Neutrophil (primary cell): ENCODE measurements around the gene ETNPPL.

Experiments
- H3K27ac ChIP-seq: fragments of 200-600 bp; sonication (generic); 2 replicates; pipeline ENCODE4 v1.5.1; 2016; ENCODE audit warnings: mild to moderate bottlenecking, moderate library complexity
- H3K27me3 ChIP-seq: fragments of 200-600 bp; sonication (generic); 2 replicates; pipeline ENCODE4 v1.6.0; 2016; ENCODE audit warnings: mild to moderate bottlenecking
- H3K36me3 ChIP-seq: fragments of 200-600 bp; sonication (generic); 2 replicates; pipeline ENCODE4 v1.5.1; 2017
- H3K4me1 ChIP-seq, 2 experiments: fragments of 200-600 bp in 1 of 2; sonication (generic) in 1 of 2; 1 replicate in 1 of 2; 2 replicates in 1 of 2; pipeline versions ENCODE4 v1.5.1 to v1.6.1; 2013 to 2016; ENCODE audit warnings: low read depth in 1 of 2, low read length in 1 of 2, mild to moderate bottlenecking in 1 of 2, moderate library complexity in 1 of 2; ENCODE audit not compliant: control insufficient read depth in 1 of 2, insufficient read depth in 1 of 2
- H3K4me3 ChIP-seq, 2 experiments: fragments of 200-600 bp in 1 of 2; sonication (generic) in 1 of 2; 1 replicate in 1 of 2; 2 replicates in 1 of 2; pipeline ENCODE4 v1.5.1; 2013 to 2016; ENCODE audit warnings: low read depth in 1 of 2, low read length in 1 of 2, mild to moderate bottlenecking in 1 of 2, moderate library complexity in 1 of 2
- H3K9me3 ChIP-seq: fragments of 200-600 bp; sonication (generic); 2 replicates; pipeline ENCODE4 v1.5.1; 2016
- CTCF ChIP-seq: fragments of 200-600 bp; sonication (generic); IDR thresholded peaks from 2 replicates; pipeline ENCODE4 v1.5.1; 2016; ENCODE audit warnings: antibody characterized with exemption

The ETNPPL gene

DNA sequence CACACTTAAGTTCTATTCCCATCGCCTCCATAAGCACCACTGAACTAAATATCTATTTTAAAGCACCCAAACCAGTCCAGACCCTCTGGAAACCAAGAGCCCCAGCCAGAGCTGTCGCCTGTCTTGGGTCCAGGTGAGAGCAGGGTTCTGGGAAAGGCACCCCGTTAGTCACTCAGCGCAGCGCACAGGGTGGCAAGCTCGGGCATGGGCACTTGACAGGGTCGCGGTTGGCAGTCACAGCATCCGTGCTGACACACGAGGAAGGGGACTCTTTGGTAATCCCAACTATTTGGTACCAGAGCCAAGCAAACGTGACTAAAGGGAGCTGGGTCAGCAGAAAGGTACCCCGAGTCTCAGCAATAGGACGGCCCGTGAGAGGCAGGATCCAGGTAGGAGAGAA, 24.3 kb upstream of the ETNPPL start:
- Histone ChIP-seq H3K9me3 (no peaks in the 10 kb centered on the region), H3K27me3 (no peaks in the 10 kb centered on the region), H3K4me3 (no peak overlapping the region), H3K36me3 (no peaks in the 10 kb centered on the region), H3K27ac (no peak overlapping the region), H3K4me1 (no peaks in the 10 kb centered on the region)
- TF ChIP-seq CTCF, result no peak

GRCh38 chr4:108786351-108786750, 23.5 kb upstream of the ETNPPL start:
- Histone ChIP-seq H3K27me3 (no peaks in the 10 kb centered on the region), H3K4me3 (no peak overlapping the region), H3K36me3 (no peaks in the 10 kb centered on the region), H3K4me1 (no peaks in the 10 kb centered on the region), H3K27ac (no peak overlapping the region), H3K9me3 (no peaks in the 10 kb centered on the region)
- TF ChIP-seq CTCF, result no peak

- Histone ChIP-seq H3K27ac (no peak overlapping the region), H3K27me3 (no peaks in the 10 kb centered on the region), H3K4me3 (no peak overlapping the region), H3K36me3 (no peaks in the 10 kb centered on the region), H3K9me3 (no peaks in the 10 kb centered on the region), H3K4me1 (no peaks in the 10 kb centered on the region)
- no peak for TF ChIP-seq CTCF
Measured at GRCh38 chr4:108783665-108784463, 21.0 kb upstream of the ETNPPL start.

DNA sequence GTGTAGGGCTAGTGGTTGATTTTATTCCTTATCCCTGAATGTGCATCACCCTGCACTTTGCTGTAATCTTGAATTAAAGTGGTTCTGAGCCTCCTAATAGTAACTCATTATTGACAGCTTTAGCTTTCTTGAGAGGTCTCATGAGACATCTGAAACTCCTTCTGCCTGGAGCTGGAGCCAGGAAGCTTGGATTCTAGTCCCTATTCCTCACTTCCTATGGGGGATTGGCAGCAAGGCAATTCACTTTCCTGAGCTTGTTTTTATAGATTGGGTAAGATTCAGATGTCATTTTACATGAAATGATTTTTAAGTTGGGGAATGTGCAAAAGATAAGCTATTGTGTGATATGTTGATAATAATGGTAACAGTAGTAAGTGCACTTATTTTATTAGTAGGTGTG, 17.1 kb upstream of the ETNPPL start:
- Histone ChIP-seq H3K4me3 (no peak overlapping the region), H3K27me3 (peaks cover 19% of the 10 kb centered on the region)

DNA sequence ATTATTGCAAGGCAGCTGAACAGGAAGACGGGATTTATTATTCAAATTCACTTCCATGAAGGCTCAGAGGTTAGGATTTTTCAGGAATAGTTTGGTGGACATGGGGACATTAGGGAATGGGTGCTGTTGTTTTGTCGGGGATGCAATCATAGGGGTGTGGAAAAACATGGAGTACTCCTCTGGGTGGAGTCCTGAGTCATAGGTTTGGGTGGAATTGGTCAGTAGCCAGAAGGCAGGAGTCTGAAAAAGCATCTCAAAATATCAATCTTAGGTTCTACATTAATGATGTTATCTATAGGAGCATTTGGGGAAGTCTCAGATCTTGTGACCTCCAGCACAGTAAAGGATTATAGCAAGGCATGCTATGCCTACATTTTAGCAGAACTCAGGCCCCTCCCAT, 14.5 kb upstream of the ETNPPL start:
- H3K9me3 ChIP-seq, result no peaks in the 10 kb centered on the region

More for the DNA sequence above, 17.1 kb upstream of the ETNPPL start:
- Histone ChIP-seq H3K9me3 (no peaks in the 10 kb centered on the region), H3K4me1 (no peaks in the 10 kb centered on the region), H3K27ac (no peak overlapping the region), H3K36me3 (no peaks in the 10 kb centered on the region)
- TF ChIP-seq CTCF, result no peak

More for the DNA sequence above, 14.5 kb upstream of the ETNPPL start:
- H3K4me3 ChIP-seq, result no peak overlapping the region
- peaks cover 23% of the 10 kb centered on the region for H3K27me3 ChIP-seq
- no peaks in the 10 kb centered on the region for H3K36me3 ChIP-seq
- H3K4me1 ChIP-seq, result no peaks in the 10 kb centered on the region
- no peak overlapping the region for H3K27ac ChIP-seq
- TF ChIP-seq CTCF, result no peak
